Urinary bladder (tissue), 4 donors: Measurements from ENCODE around the gene ITPKA. TPM values are rescaled to one million over a fixed set of nuclear protein-coding genes. Genes with fewer than 3 reads are reported as not detected.

Experiments
- DNase-seq: peaks from one replicate; pipeline ENCODE4 v3.0.0-alpha.2; 2015; ENCODE audit errors: extremely low spot score
- H3K27ac ChIP-seq: one replicate; pipeline ENCODE4 v1.5.1; 2013; ENCODE audit warnings: low read depth, mild to moderate bottlenecking, moderate library complexity
- H3K36me3 ChIP-seq: one replicate; pipeline ENCODE4 v1.6.1; 2013; ENCODE audit warnings: mild to moderate bottlenecking, moderate library complexity; ENCODE audit not compliant: insufficient read depth
- H3K4me1 ChIP-seq: one replicate; pipeline ENCODE4 v1.6.1; 2013; ENCODE audit warnings: mild to moderate bottlenecking, moderate library complexity; ENCODE audit not compliant: insufficient read depth
- H3K4me3 ChIP-seq: one replicate; pipeline ENCODE4 v1.5.1; 2013; ENCODE audit warnings: low read depth, low read length
- WGBS: extraction: QIAGEN DNeasy Blood & Tissue Kit; methylation state at CpG from one replicate; pipeline ENCODE4 v1.1.7; 2013; 5-methylcytosine and 5-hydroxymethylcytosine counted together
- polyA plus RNA-seq: library from polyadenylated mRNA; stranded (reverse); fragments of 200-250 nt; gene quantifications from one replicate; pipeline ENCODE4 v1.2.3, GENCODE V29; 2013
- small RNA-seq: library from RNA; depleted of rRNA; stranded (forward); fragments of <200 nt; gene quantifications from one replicate; pipeline ENCODE3, GENCODE V24; 2014
- total RNA-seq: library from RNA; depleted of rRNA; stranded (reverse); fragments of >200 nt; gene quantifications from one replicate; pipeline ENCODE4 v1.2.3, GENCODE V29; 2014
- donor health status: healthy with polysubstance abuse.
- donor health status: healthy.

ITPKA gene
- total and polyA plus RNA-seq, 2 donors, result 0.37 to 2.0 TPM

- DNase-seq, result no peak
- no peaks in the 10 kb centered on the region for H3K36me3 ChIP-seq
- H3K4me3 ChIP-seq, result no peak overlapping the region
- H3K4me1 ChIP-seq, result no peaks in the 10 kb centered on the region
- 92% methylated on average over 11 of the region's 11 CpGs for WGBS
- H3K27ac ChIP-seq, result no peak overlapping the region
Measured at GRCh38 chr15:41536866-41537265, 43.2 kb downstream of the ITPKA start.

GRCh38 chr15:41543521-41543870 is 49.8 kb downstream of the ITPKA start:
- Histone ChIP-seq H3K4me1 (no peaks in the 10 kb centered on the region), H3K27ac (no peak overlapping the region), H3K36me3 (no peaks in the 10 kb centered on the region), H3K4me3 (peak overlapping the region; percentile 72)
- DNase-seq, result no peak
- 5% methylated on average over 8 of the region's 8 CpGs for WGBS

- H3K36me3 ChIP-seq, result no peaks in the 10 kb centered on the region
Measured at GRCh38 chr15:41544650-41545015, 51.0 kb downstream of the ITPKA start.

GRCh38 chr15:41545218-41545617 is 51.5 kb downstream of the ITPKA start:
- Histone ChIP-seq H3K36me3 (no peaks in the 10 kb centered on the region), H3K4me3 (no peak overlapping the region), H3K27ac (no peak overlapping the region), H3K4me1 (no peaks in the 10 kb centered on the region)
- WGBS, result 89% methylated on average over 3 of the region's 3 CpGs
- DNase-seq, result no peak

More at GRCh38 chr15:41544650-41545015, 51.0 kb downstream of the ITPKA start:
- Histone ChIP-seq H3K4me1 (no peaks in the 10 kb centered on the region), H3K4me3 (no peak overlapping the region), H3K27ac (no peak overlapping the region)
- DNase-seq, result no peak
- WGBS, result 79% methylated on average over 15 of the region's 15 CpGs

GRCh38 chr15:41546851-41547786 is 53.4 kb downstream of the ITPKA start:
- WGBS, result 81% methylated on average over 13 of the region's 13 CpGs
- no peak for DNase-seq
- Histone ChIP-seq H3K4me3 (no peak overlapping the region), H3K27ac (no peak overlapping the region), H3K36me3 (no peaks in the 10 kb centered on the region), H3K4me1 (no peaks in the 10 kb centered on the region)

GRCh38 chr15:41550066-41550775 is 56.5 kb downstream of the ITPKA start:
- no peak overlapping the region for H3K4me3 ChIP-seq
- no peaks in the 10 kb centered on the region for H3K4me1 ChIP-seq
- 80% methylated on average over 9 of the region's 9 CpGs for WGBS
- H3K36me3 ChIP-seq, result no peaks in the 10 kb centered on the region
- no peak for DNase-seq
- H3K27ac ChIP-seq, result no peak overlapping the region

Small RNA genes lying within 50 kb of the gene (small RNA-seq; reads per million reads assigned to genes)
- gene RNU6-1169P, result not detected

Other genes starting within 250 kb of the ITPKA start
- 6.1 TPM for gene OIP5, start 161.3 kb upstream of the ITPKA start, total RNA-seq
- gene OIP5, start 161.3 kb upstream of the ITPKA start, polyA plus RNA-seq, result 1.4 TPM
- gene NUSAP1, start 161.0 kb upstream of the ITPKA start, total RNA-seq, result 72.6 TPM
- gene NUSAP1, start 161.0 kb upstream of the ITPKA start, polyA plus RNA-seq, result 3.0 TPM
- 16.8 TPM for gene NDUFAF1, start 91.4 kb upstream of the ITPKA start, total RNA-seq
- gene NDUFAF1, start 91.4 kb upstream of the ITPKA start, polyA plus RNA-seq, result 21.7 TPM
- 34.0 TPM for gene RTF1, start 76.8 kb upstream of the ITPKA start, total RNA-seq
- gene RTF1, start 76.8 kb upstream of the ITPKA start, polyA plus RNA-seq, result 30.5 TPM
- 0.48 TPM for gene LTK, start 20.0 kb downstream of the ITPKA start, total RNA-seq
- 0.43 TPM for gene LTK, start 20.0 kb downstream of the ITPKA start, polyA plus RNA-seq
- 14.6 TPM for gene RPAP1, start 50.4 kb downstream of the ITPKA start, total RNA-seq
- gene RPAP1, start 50.4 kb downstream of the ITPKA start, polyA plus RNA-seq, result 15.5 TPM
- gene TYRO3, start 65.3 kb downstream of the ITPKA start, total RNA-seq, result 16.8 TPM
- gene TYRO3, start 65.3 kb downstream of the ITPKA start, polyA plus RNA-seq, result 8.6 TPM
- 115 TPM for gene MGA, start 166.5 kb downstream of the ITPKA start, total RNA-seq
- gene MGA, start 166.5 kb downstream of the ITPKA start, polyA plus RNA-seq, result 7.7 TPM